K562 (cell line): ENCODE measurements around the gene PLEKHG4B. TPM values are rescaled to one million over a fixed set of nuclear protein-coding genes. Genes with fewer than 3 reads are reported as not detected.

Experiments
- ATAC-seq: fragments of 200-7000 bp; cut with Tn5 transposase; 3 replicates; pipeline ENCODE4 v1.9.1; 2020; ENCODE audit warnings: moderate library complexity
- BruUV-seq: library from RNA; stranded (reverse); fragments of 400-500 nt; replicated peaks from 2 replicates; lab custom pipeline; 2021; lab: Mats Ljungman, UMichigan
- CTCF ChIA-PET: fragments of 300-600 bp; formaldehyde crosslinking; extraction: SDS; loops from one replicate; lab custom pipeline; 2021; ENCODE audit warnings: low intra/inter-chr PET ratio; lab: Yijun Ruan, JAX
- POLR2A ChIA-PET: fragments of 300-600, 350-650 bp; sonication (Branson Sonifier 250); formaldehyde crosslinking; extraction: SDS; loops from one replicate; lab custom pipeline; 2021; ENCODE audit warnings: antibody characterized with exemption, inconsistent platforms; lab: Yijun Ruan, JAX
- DNase-seq, 4 experiments: peaks; one replicate each; pipeline versions ENCODE4 v3.0.0 to v3.0.0-alpha.2; 2011 to 2018; ENCODE audit warnings: low spot score in 3 of 4, mixed read lengths in 3 of 4; ENCODE audit errors: extremely low read depth in 1 of 4
- FAIRE-seq: peaks from 2 replicates; lab custom pipeline; 2011; peaks lifted over from hg19 to GRCh38; lab: Jason Lieb, UNC
- H2AFZ ChIP-seq: 2 replicates; pipeline ENCODE4 v1.6.0; 2011; ENCODE audit warnings: low read depth, low read length, control low read depth, inconsistent platforms
- H3K27ac ChIP-seq: fragments of 200-600 bp; 3 replicates; pipeline ENCODE4 v1.8.0; 2011; ENCODE audit warnings: low read depth, mild to moderate bottlenecking, control low read depth, inconsistent platforms, low read length, moderate library complexity, mixed read lengths; ENCODE audit errors: extremely low read depth
- H3K27me3 ChIP-seq, 2 experiments: fragments of 300-600 bp in 1 of 2; 2 replicates in 1 of 2; 3 replicates in 1 of 2; pipeline versions ENCODE4 v1.6.0 to v1.8.0; 2011; ENCODE audit warnings: inconsistent platforms in 2 of 2, low read length in 2 of 2, mild to moderate bottlenecking in 1 of 2, mixed read lengths in 1 of 2, moderate library complexity in 1 of 2; ENCODE audit not compliant: control insufficient read depth in 2 of 2, insufficient read depth in 2 of 2
- H3K36me3 ChIP-seq: fragments of 300-600 bp; 3 replicates; pipeline ENCODE4 v1.8.0; 2011; ENCODE audit warnings: mild to moderate bottlenecking, low read length, inconsistent platforms; ENCODE audit not compliant: control insufficient read depth, insufficient read depth
- H3K4me1 ChIP-seq, 2 experiments: fragments of 200-600 bp in 1 of 2; replicated peaks in 1 of 2; 2 replicates in 1 of 2; 3 replicates in 1 of 2; pipeline versions ENCODE4 v1.5.1 to v1.8.0; 2011; ENCODE audit warnings: inconsistent platforms in 2 of 2, low read length in 2 of 2, mild to moderate bottlenecking in 1 of 2, mixed read lengths in 1 of 2, moderate library complexity in 1 of 2; ENCODE audit not compliant: control insufficient read depth in 2 of 2, insufficient read depth in 2 of 2
- H3K4me2 ChIP-seq: 2 replicates; pipeline ENCODE4 v1.6.1; 2011; ENCODE audit warnings: low read length, control low read depth, inconsistent platforms, mixed read lengths; ENCODE audit not compliant: insufficient read depth
- H3K4me3 ChIP-seq: fragments of 200-600 bp; sonication (generic), shearing (Covaris generic); 2 replicates; pipeline ENCODE4 v1.5.1; 2016; ENCODE audit warnings: control low read depth, inconsistent platforms
- H3K79me2 ChIP-seq: fragments of 200-600 bp; 3 replicates; pipeline ENCODE4 v1.8.0; 2011; ENCODE audit warnings: low read length, inconsistent platforms; ENCODE audit not compliant: control insufficient read depth, insufficient read depth
- H3K9ac ChIP-seq, 2 experiments: 2 replicates each; pipeline versions ENCODE4 v1.6.0 to v1.6.1; 2011; ENCODE audit warnings: low read depth in 2 of 2, low read length in 2 of 2, control low read depth in 1 of 2, inconsistent platforms in 1 of 2, mild to moderate bottlenecking in 1 of 2, mixed read lengths in 1 of 2; ENCODE audit not compliant: insufficient read depth in 1 of 2
- H3K9me1 ChIP-seq: one replicate; pipeline ENCODE4 v1.6.0; 2011; ENCODE audit warnings: inconsistent platforms, mild to moderate bottlenecking, low read length, moderate library complexity; ENCODE audit not compliant: control insufficient read depth, insufficient read depth
- H3K9me3 ChIP-seq: replicated peaks from 2 replicates; pipeline ENCODE4 v1.5.1; 2011; ENCODE audit warnings: low read depth, low read length, inconsistent platforms; ENCODE audit not compliant: control insufficient read depth, insufficient read depth
- H4K20me1 ChIP-seq: replicated peaks from 2 replicates; pipeline ENCODE4 v1.6.1; 2011; ENCODE audit warnings: low read length, inconsistent platforms, mixed read lengths; ENCODE audit not compliant: control insufficient read depth, insufficient read depth
- PBX2 ChIP-seq, 2 experiments: IDR thresholded peaks in 1 of 2; conservative IDR thresholded peaks in 1 of 2; 2 replicates each; pipeline ENCODE4 v1.6.1; 2016; ENCODE audit warnings: low read depth in 2 of 2, mild to moderate bottlenecking in 1 of 2, missing compliant biosample characterization in 1 of 2, missing genetic modification characterization in 1 of 2, moderate library complexity in 1 of 2
- TCF7 ChIP-seq: sonication (generic); IDR thresholded peaks from 2 replicates; pipeline ENCODE4 v1.6.1; 2016; ENCODE audit warnings: antibody characterized with exemption, borderline replicate concordance
- TCFL5 ChIP-seq: fragments of 250-450 bp; sonication (Bioruptor Pico); conservative IDR thresholded peaks from 2 replicates; pipeline ENCODE4 v1.6.1; 2021; ENCODE audit warnings: mild to moderate bottlenecking, moderate library complexity, matching md5 sums
- WGBS: fragments of 100-300 bp; shearing (Covaris generic); methylation state at CpG from one replicate; pipeline ENCODE4 v1.1.6; 2016; ENCODE audit warnings: low coverage, mixed read lengths; ENCODE audit not compliant: insufficient coverage; ENCODE audit errors: missing lambda C conversion rate; 5-methylcytosine and 5-hydroxymethylcytosine counted together
- in situ Hi-C: fragments of 300-500 bp; cut with MboI; formaldehyde crosslinking; loops from 4 replicates; pipeline ENCODE4 v1.15.0; 2018; ENCODE audit warnings: inconsistent platforms, mixed read lengths
- intact Hi-C: fragments of 100-400 bp; cut with micrococcal nuclease; formaldehyde crosslinking; loops from 2 replicates; pipeline ENCODE4 v1.14.2; 2022
- polyA plus RNA-seq, 8 experiments: library from polyadenylated mRNA; depleted of rRNA in 4 of 8; stranded (reverse) in 5 of 8; unstranded in 3 of 8; fragments of >200 nt; fragmentation: Nextera tagmentation in 2 of 8; fragmentation: Illumina TruSeq in 1 of 8; extraction: Ambion mirVana in 2 of 8; extraction: Trizol in 1 of 8; gene quantifications; 2 replicates each; pipeline versions ENCODE4 v1.2.1 to v1.2.3, GENCODE V29; 2011 to 2014; ENCODE audit warnings: inconsistent platforms in 1 of 8, missing spikeins in 1 of 8
- total RNA-seq, 7 experiments: library from RNA; depleted of rRNA in 6 of 7; stranded (reverse); fragments of >200 nt in 6 of 7; fragmentation: Illumina TruSeq in 2 of 7; extraction: Trizol in 2 of 7; gene quantifications; 2 replicates each; pipeline versions ENCODE4 v1.2.1 to v1.2.3, GENCODE V29; 2011 to 2021; ENCODE audit warnings: low replicate concordance in 1 of 7
- TF ChIP-seq, protein P1 (sequence below): fragments of 450-650 bp; IDR thresholded peaks from 2 replicates; pipeline ENCODE4 v1.6.1; 2016; ENCODE audit warnings: antibody characterized with exemption

PLEKHG4B gene
- total and polyA plus RNA-seq, 9 of the 15 experiments (the other 6 are each of a cell fraction or from before 2014, with no cell fraction given): 0.02 TPM; not detected in 8

GRCh38 chr5:208449-209114 lies 116.6 kb downstream of the PLEKHG4B start:
- BruUV-seq: no TSS peak
- ChIA-PET CTCF (no interaction called here), POLR2A (interaction anchor here (0.8 kb wide), 2 partner anchors 14 to 20 kb away, joined by 3 read pairs; no protein-coding TSS in a partner anchor)
- TF ChIP-seq TCFL5: no peak
- TF ChIP-seq, protein P1, sequence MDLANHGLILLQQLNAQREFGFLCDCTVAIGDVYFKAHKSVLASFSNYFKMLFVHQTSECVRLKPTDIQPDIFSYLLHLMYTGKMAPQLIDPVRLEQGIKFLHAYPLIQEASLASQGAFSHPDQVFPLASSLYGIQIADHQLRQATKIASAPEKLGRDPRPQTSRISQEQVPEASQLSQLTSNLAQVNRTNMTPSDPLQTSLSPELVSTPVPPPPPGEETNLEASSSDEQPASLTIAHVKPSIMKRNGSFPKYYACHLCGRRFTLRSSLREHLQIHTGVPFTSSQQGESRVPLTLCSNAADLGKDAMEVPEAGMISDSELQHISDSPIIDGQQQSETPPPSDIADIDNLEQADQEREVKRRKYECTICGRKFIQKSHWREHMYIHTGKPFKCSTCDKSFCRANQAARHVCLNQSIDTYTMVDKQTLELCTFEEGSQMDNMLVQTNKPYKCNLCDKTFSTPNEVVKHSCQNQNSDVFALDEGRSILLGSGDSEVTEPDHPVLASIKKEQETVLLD: no peak
- no peak for TF ChIP-seq TCF7
- TF ChIP-seq PBX2 (CRISPR knock-in tag; IDR thresholded peaks at IDR 0.05; ENCODE audit: low read depth): no peak
- TF ChIP-seq PBX2 (tag; conservative IDR thresholded peaks at IDR 0.05; ENCODE audit: low read depth): no peak
- peaks cover 24% of the 10 kb centered on the region in 2 experiments for H3K4me1 ChIP-seq
- intact Hi-C loops (no loop called here), in situ Hi-C loops (no loop called here)
- no peak for ATAC-seq
- H3K27me3 ChIP-seq: no peaks in the 10 kb centered on the region
- no peaks in the 10 kb centered on the region for H3K9me3 ChIP-seq
- FAIRE-seq: no peak
- H3K36me3 ChIP-seq: peaks cover 26% of the 10 kb centered on the region
- H3K9me1 ChIP-seq: no peaks in the 10 kb centered on the region
- peak overlapping the region in 1 of 2 experiments; percentile 29; a peak in 1 of 4 replicates for H3K9ac ChIP-seq
- H3K79me2 ChIP-seq: peaks cover 38% of the 10 kb centered on the region
- H3K4me3 ChIP-seq: no peak overlapping the region
- no peak overlapping the region for H2AFZ ChIP-seq
- peaks cover 31% of the 10 kb centered on the region for H4K20me1 ChIP-seq
- no peak for DNase-seq
- no peak overlapping the region for H3K4me2 ChIP-seq
- WGBS: 86% methylated on average over 13 of the region's 15 CpGs
- no peak overlapping the region for H3K27ac ChIP-seq
